Progenitor cell of endocrine pancreas (in vitro differentiated cells): ENCODE measurements around the gene C1orf226. TPM values are rescaled to one million over a fixed set of nuclear protein-coding genes. Genes with fewer than 3 reads are reported as not detected.

ENCODE experiments used
- DNase-seq: peaks from one replicate; pipeline ENCODE4 v3.0.0; 2021; ENCODE audit warnings: low spot score; ENCODE audit not compliant: unreplicated experiment
- H3K27ac Mint-ChIP-seq: 2 replicates; pipeline ENCODE4 v1.8.0; 2021; ENCODE audit warnings: mild to moderate bottlenecking, moderate library complexity, mixed read lengths
- H3K27me3 Mint-ChIP-seq: 2 replicates; pipeline ENCODE4 v1.8.0; 2021; ENCODE audit warnings: mixed read lengths
- H3K36me3 Mint-ChIP-seq: 2 replicates; pipeline ENCODE4 v1.8.0; 2022; ENCODE audit warnings: mixed read lengths; ENCODE audit not compliant: insufficient read depth
- H3K4me1 Mint-ChIP-seq: 2 replicates; pipeline ENCODE4 v1.8.0; 2021; ENCODE audit warnings: low read depth, mixed read lengths
- H3K4me3 Mint-ChIP-seq: 2 replicates; pipeline ENCODE4 v1.8.0; 2021; ENCODE audit warnings: low read depth, mild to moderate bottlenecking, moderate library complexity, mixed read lengths
- H3K9me3 Mint-ChIP-seq: 2 replicates; pipeline ENCODE4 v1.8.0; 2021; ENCODE audit warnings: low read depth, mixed read lengths
- CTCF ChIP-seq: fragments of 200-600 bp; sonication (generic); IDR thresholded peaks from one replicate; pipeline ENCODE4 v1.5.0; 2021; ENCODE audit warnings: antibody characterized with exemption, mild to moderate bottlenecking; ENCODE audit not compliant: unreplicated experiment
- total RNA-seq: library from RNA; stranded (reverse); gene quantifications from 2 replicates; pipeline ENCODE4 v1.2.1, GENCODE V29; 2021

The C1orf226 gene
- total RNA-seq, 1 donor from 2014 or later = 6.5 TPM

DNA sequence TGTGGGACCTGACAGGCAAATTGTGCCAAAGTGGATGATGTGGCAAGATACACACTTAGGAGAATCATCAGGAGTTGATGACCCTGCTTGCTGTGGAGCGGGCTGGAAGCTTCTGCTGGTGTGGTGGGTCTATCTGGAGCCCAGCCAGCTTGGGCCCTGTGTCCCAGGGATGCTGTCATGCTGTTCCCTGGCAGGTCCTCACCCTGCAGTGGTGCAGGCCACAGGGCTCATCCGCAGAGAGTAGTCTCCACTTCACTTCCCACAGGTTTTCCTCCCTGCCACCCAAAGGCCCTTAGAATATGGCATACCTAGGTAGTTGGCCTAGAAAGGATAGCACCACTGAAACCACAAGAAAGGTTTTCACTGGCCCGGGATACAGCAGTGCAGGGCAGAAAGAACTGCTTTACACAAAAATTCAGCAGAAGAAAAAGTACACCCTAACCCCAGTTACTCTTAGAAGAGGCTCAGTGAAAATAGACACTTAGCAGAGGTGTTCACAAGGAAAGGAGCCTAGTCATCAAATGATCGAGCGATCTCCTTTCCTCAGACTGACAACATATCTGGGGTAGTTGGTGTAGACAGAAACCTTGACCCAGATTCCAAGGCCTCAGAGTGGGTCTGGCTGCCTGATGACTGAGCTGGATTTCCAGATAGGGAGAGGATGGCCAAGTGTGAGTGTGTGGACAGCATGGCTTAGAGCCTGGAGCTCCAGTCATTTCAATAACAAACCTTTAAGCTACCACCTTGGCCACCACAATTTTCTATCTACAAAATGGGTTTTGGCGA, 1.3 kb upstream of the C1orf226 start:
- H3K27ac Mint-ChIP-seq = peak overlapping the region; percentile 49
- no peak for TF ChIP-seq CTCF
- H3K4me3 Mint-ChIP-seq = no peak overlapping the region
- H3K9me3 Mint-ChIP-seq = no peaks in the 10 kb centered on the region
- no peaks in the 10 kb centered on the region for H3K27me3 Mint-ChIP-seq
- H3K4me1 Mint-ChIP-seq = peaks cover 8% of the 10 kb centered on the region
- no peak for DNase-seq
- H3K36me3 Mint-ChIP-seq = no peaks in the 10 kb centered on the region

DNA sequence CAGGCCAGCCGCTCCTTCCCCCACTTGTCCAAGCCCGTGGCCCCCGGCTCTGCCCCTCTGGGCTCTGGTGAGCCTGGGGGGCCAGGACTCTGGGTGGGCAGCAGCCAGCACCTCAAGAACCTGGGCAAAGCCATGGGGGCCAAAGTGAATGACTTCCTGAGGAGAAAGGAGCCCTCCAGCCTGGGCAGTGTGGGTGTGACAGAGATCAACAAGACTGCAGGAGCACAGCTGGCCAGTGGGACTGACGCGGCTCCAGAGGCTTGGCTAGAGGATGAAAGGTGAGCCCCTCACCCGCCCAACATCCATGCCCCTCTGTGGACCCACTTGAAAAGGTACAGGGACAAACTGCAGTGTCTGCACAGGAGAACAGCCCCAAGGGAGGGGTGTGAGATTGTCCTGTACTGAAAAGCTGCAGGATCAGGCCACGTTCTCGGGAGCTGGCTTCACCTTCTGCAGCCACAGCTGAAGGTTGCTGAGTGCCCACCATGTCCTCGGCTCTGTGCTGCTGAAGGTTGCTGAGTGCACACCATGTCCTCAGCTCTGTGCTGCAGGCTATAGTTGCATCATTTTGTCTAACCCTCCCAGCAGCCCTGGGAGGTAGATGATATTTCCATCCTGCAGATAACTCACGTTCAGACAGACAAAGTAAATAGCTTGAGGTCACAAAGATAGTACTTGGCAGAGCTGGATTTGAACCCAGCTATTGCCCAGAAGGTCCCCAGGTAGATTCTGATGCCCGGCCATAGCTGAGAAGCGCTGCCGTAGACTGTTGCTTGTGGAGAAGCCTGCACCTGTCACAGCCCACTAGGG, 618 bp downstream of the C1orf226 start:
- no peaks in the 10 kb centered on the region for H3K9me3 Mint-ChIP-seq
- no peaks in the 10 kb centered on the region for H3K27me3 Mint-ChIP-seq
- no peak overlapping the region for H3K4me3 Mint-ChIP-seq
- peaks cover 3% of the 10 kb centered on the region for H3K4me1 Mint-ChIP-seq
- H3K27ac Mint-ChIP-seq = no peak overlapping the region
- no peak for TF ChIP-seq CTCF
- H3K36me3 Mint-ChIP-seq = no peaks in the 10 kb centered on the region
- no peak for DNase-seq

GRCh38 chr1:162383091-162383490, 1.6 kb downstream of the C1orf226 start:
- Mint-ChIP-seq H3K36me3 (no peaks in the 10 kb centered on the region), H3K4me3 (no peak overlapping the region), H3K27me3 (no peaks in the 10 kb centered on the region), H3K4me1 (peaks cover 3% of the 10 kb centered on the region), H3K27ac (no peak overlapping the region), H3K9me3 (no peaks in the 10 kb centered on the region)
- TF ChIP-seq CTCF = no peak
- DNase-seq = no peak

GRCh38 chr1:162383516-162383915, 2.0 kb downstream of the C1orf226 start:
- no peak for TF ChIP-seq CTCF
- no peak overlapping the region for H3K27ac Mint-ChIP-seq
- peaks cover 3% of the 10 kb centered on the region for H3K4me1 Mint-ChIP-seq
- no peak for DNase-seq
- no peaks in the 10 kb centered on the region for H3K9me3 Mint-ChIP-seq
- no peak overlapping the region for H3K4me3 Mint-ChIP-seq
- no peaks in the 10 kb centered on the region for H3K36me3 Mint-ChIP-seq
- H3K27me3 Mint-ChIP-seq = no peaks in the 10 kb centered on the region

- H3K4me1 Mint-ChIP-seq = peaks cover 9% of the 10 kb centered on the region
- no peaks in the 10 kb centered on the region for H3K27me3 Mint-ChIP-seq
- TF ChIP-seq CTCF = no peak
- H3K36me3 Mint-ChIP-seq = no peaks in the 10 kb centered on the region
- no peak for DNase-seq
- H3K4me3 Mint-ChIP-seq = no peak overlapping the region
- no peak overlapping the region for H3K27ac Mint-ChIP-seq
- H3K9me3 Mint-ChIP-seq = no peaks in the 10 kb centered on the region
These were observed 2.6 kb downstream of the C1orf226 start for GRCh38 chr1:162384116-162384515.
